ENCODE results near the gene GAP43. TPM values are rescaled to one million over a fixed set of nuclear protein-coding genes. Genes with fewer than 3 reads are reported as not detected.

GAP43 gene
- total RNA-seq, 2 donors from 2014 or later = 0.60 to 0.76 TPM

DNA sequence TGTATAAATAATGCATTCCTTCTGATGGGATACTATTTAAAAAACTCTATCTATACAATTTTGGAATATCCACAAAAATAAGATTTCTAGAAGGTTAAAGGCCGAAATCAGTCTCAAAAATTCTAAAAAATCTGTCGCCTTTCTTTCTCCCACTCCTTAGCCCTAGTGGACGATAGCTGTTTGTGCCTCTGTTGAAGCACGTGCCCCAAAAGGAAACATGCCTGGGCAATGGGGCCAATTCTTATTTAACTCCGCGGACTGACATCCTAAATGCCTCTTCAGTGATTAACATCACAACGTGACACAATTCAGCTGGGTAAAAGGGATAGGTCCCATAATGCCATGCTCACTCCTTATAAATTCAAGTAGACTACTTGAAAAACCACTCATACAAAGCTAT is 65.1 kb downstream of the GAP43 start:
- intact Hi-C loops (cut with DNase I) = no loop called here
- no peak for DNase-seq (ENCODE audit: low spot score)

DNA sequence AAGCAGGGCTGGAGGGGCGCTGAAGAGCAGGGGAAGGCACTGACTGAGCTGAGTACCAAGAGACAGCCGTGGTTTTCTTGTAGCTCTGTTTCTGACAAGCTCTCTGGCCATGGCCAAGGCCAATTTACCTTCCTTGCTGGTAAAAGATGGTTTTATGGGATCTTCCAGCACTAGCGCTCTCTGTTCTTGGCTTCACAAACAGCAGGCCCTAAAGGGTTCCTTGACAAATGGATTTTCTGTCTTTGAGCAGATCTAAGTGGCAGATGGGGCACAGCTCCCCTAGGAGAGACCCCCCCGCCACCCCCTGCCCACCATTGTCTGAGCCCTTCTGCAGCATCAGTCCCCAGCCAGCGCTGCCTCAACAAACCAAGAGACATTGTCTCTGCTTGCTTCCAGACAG is 66.6 kb downstream of the GAP43 start:
- no peak for DNase-seq (ENCODE audit: low spot score)
- intact Hi-C loops (cut with DNase I) = loop anchor here (5.0 to 10.0 kb wide), 2 partner anchors 95 to 473 kb away; no protein-coding TSS in a partner anchor

GRCh38 chr3:115691964-115692363 is 68.7 kb downstream of the GAP43 start:
- intact Hi-C loops (cut with DNase I) = loop anchor here (5.0 to 10.0 kb wide), 2 partner anchors 93 to 475 kb away; no protein-coding TSS in a partner anchor
- DNase-seq (ENCODE audit: low spot score) = no peak

DNA sequence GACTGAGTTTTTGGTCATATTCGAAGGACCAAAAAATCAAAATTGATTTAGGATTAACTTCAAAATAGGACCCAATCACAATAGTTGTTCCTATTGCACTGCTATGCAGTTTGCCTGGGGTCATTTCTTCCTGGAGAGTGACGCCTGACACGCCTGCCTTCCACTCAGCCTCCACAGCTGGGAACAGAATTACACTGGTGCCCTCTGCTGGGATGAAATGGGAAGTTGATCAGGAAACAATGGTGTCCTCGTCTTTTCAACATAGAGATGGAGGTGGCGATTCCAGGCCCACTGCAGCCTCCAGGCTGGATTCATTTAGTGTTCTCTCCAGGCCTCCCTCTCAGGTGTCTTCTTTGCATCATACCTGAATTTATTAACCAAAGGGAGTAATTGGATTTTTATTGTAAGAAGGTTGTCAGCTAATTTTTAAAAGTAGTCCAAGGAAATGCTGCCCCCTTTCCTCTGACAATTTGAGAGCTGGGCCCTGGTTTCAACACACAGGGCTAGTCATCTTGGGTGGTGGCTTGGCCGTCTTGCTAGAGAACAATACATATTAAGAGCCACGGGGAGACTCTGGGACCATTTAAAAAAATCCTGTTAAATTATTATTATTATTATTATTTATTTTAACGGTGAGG is 69.7 kb downstream of the GAP43 start:
- peak; percentile 85 for DNase-seq (ENCODE audit: low spot score)
- intact Hi-C loops (cut with DNase I) = loop anchor here (5.0 to 10.0 kb wide), 2 partner anchors 92 to 476 kb away; no protein-coding TSS in a partner anchor

DNA sequence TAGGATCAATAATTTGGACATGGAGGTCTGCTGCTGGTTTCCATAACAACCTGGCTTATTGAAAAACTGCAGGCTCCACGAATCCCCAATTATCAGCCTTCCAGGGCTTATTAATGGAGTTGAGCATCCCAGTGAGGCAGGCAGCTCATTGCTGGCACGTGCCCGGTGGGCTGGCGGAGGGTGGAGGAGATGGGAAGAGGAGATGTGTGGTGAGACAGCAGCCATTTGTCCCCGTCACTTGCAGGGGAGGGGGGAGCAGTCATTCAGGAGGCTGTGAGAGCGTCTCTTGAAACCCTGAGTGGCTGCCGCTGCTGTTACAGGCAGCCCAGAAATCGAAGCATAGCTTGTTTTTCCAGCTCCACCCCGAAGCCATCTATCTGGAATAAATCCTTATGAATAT is 70.6 kb downstream of the GAP43 start:
- peak; percentile 61 for DNase-seq (ENCODE audit: low spot score)
- intact Hi-C loops (cut with DNase I) = loop anchor here (2.0 to 10.0 kb wide), 3 partner anchors 91 to 477 kb away; no protein-coding TSS in a partner anchor

DNA sequence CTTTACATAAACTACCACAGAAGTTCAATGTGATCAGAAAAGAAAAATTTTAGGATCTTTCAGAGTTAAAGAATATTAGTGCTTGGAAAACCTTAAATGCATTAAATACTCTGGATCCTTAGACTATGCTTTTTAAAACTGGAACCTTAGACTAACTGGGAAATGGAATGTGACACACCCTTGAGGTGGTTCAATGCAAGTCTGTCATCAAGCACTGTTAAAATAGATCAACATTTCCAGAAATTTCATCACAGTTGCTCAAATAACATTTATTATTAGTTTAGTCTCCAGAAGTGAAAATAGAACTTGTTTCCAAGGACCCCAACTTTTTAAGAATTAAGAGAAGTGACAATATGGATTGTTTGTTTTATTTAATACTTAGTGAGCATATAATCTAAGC is 71.8 kb downstream of the GAP43 start:
- DNase-seq (ENCODE audit: low spot score) = no peak
- intact Hi-C loops (cut with DNase I) = loop anchor here in 1 of 2 donors (2.0 to 10.0 kb wide), 2 partner anchors 90 to 474 kb away; no protein-coding TSS in a partner anchor

- DNase-seq (ENCODE audit: low spot score) = no peak
- intact Hi-C loops (cut with DNase I) = loop anchor here in 1 of 2 donors (10.0 kb wide), 1 partner anchor 87 kb away; no protein-coding TSS in a partner anchor
Observed at GRCh38 chr3:115697263-115698053, 74.1 kb downstream of the GAP43 start.

- DNase-seq (ENCODE audit: low spot score) = no peak
- intact Hi-C loops (cut with DNase I) = loop anchor here in 1 of 2 donors (10.0 kb wide), 1 partner anchor 86 kb away; no protein-coding TSS in a partner anchor
Observed at GRCh38 chr3:115698851-115699591, 75.7 kb downstream of the GAP43 start.

DNA sequence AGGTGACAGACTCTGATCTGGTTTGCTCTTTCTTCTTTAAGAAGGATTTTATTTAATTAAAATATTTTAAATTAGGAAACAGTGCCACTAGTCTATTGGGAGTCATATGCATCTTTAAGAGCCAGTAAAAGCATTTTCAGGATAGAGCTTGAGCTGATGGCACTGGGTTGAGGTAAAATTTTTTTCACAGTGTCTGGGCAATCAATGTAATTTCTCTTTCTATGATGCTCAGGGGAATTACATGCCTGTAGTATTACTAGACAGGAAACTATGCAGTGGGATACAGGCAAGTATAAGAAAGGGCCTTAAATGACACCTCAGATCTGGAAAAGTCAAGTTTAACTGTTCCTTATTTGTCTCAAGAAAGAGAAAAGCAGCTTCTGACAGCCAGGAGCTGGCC is 76.4 kb downstream of the GAP43 start:
- no peak for DNase-seq (ENCODE audit: low spot score)
- intact Hi-C loops (cut with DNase I) = loop anchor here in 1 of 2 donors (10.0 kb wide), 1 partner anchor 85 kb away; no protein-coding TSS in a partner anchor

DNA sequence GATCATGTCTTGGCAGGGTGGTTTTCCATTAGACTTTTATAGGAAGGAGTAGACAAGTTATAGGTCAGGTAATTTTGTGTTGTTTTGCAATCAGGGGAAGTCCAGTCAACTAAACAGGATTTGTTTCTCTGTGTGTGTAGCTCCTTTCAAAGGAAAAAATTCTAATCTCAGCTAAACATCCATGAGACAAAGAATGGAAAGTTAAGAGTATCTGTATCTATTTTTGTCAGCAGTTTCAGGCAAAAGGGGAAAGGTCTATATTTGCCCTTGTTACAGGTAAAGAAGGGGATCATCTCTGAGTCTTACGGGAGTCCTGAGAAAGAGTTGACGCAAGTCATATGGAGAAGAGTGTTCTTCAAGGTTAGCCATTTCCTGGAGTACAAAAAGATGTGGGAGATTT is 79.3 kb downstream of the GAP43 start:
- no peak for DNase-seq (ENCODE audit: low spot score)
- intact Hi-C loops (cut with DNase I) = no loop called here

- DNase-seq (ENCODE audit: low spot score) = no peak
- intact Hi-C loops (cut with DNase I) = no loop called here
Observed at GRCh38 chr3:115704661-115705338, 81.5 kb downstream of the GAP43 start.

DNA sequence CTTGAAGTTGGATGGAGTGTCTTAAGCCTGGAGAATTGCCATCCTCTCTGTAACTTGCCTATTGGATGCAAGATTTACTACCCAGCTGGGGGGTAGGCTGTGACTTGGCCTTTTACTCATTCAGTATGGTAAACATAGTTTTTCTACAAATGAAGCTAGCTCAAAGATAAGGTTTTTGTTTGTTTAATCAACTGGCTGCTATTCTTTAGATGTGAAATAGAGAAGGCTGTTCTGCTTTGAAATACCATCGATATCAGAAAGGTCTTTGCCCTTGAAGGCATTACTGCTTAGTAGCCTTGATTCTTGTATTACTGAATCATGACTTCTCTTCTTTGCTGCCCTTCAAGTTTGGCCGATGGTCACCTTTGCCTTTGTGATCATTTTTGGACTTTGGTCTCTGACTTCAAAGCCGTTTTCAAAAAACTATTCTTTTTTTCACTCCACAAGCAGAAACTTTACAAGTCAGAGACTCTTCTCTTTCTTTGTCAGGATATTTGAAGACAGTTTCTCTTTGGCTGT is 83.1 kb downstream of the GAP43 start:
- DNase-seq (ENCODE audit: low spot score) = no peak
- intact Hi-C loops (cut with DNase I) = no loop called here

- intact Hi-C loops (cut with DNase I) = no loop called here
- DNase-seq (ENCODE audit: low spot score) = no peak
Observed at GRCh38 chr3:115708540-115708939, 85.2 kb downstream of the GAP43 start.

DNA sequence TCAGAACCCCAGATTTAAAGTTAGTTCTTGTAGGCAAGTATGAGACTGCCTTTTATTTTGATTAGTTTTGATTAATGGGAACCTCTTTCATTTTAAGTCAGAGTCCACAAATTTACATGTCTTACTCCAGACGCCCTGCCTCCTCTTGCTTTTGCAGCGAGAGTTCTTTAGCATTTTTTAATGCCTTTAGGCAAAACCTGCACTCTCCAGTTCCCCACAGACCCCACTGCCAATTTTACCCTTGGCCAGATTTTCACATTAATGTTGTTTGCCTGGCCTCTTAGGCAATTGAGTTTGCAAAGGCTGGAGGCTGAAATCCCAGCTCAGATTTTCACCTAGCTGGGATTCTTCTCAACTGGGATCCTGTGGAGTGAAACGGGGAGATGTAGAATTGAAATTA is 85.8 kb downstream of the GAP43 start:
- no peak for DNase-seq (ENCODE audit: low spot score)
- intact Hi-C loops (cut with DNase I) = no loop called here

- intact Hi-C loops (cut with DNase I) = no loop called here
- no peak for DNase-seq (ENCODE audit: low spot score)
Observed at GRCh38 chr3:115709931-115710330, 86.6 kb downstream of the GAP43 start.

DNA sequence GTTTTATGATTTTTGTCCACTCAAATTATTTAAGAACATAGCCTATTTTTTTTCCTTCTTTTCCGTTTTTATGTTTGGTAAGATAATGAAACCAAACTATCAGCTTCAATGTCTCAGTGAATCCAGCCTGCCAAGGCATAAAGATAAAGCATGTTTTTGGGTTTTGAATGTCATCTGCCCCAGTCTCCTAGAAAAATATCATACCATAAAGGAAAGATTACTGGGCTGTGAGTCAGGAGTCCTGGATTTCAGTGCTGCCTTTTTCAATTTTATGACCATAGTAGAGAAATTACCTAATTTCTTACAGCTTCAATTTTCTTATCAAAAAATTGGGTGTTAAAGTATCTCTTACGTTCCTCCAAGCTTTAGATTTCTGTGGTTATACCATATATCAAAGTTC is 87.5 kb downstream of the GAP43 start:
- intact Hi-C loops (cut with DNase I) = no loop called here
- no peak for DNase-seq (ENCODE audit: low spot score)

DNA sequence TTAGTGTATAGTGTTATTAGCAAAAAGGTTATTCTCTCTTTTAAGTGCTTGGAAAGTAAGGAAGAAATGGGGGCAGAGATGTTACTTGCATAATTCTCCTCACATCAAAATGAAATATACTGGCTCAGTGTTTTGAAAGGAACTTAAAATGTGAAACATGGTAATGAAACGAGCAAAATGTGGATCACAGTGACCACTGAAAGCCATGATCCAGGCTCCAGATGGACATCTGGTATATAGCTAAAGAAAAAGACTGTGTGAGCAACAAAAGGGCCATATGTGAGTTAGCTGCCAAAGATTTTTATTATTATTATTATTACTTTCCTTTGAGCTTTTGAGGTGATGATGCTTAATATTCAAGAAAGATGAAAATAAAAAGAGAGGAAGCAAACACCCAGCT is 89.6 kb downstream of the GAP43 start:
- DNase-seq (ENCODE audit: low spot score) = no peak
- intact Hi-C loops (cut with DNase I) = no loop called here

DNA sequence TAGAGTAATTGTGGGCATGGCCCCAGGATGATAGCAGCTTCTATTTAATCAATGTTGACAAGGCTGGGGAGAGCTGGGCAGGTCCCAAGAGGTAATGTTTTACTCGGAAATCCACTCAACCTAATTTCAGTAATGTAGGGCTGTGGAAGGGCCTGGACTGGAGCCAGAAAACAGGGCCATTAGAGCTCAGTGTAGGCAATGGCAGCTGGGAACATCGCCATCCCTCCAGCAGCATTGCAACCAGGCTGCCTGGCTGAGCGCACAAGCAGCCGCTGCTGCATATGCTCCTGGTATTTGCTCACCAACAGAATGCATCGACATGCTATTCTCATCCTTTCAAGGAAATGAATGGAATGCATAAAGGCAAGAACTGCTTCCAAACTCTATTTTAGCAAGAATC is 90.0 kb downstream of the GAP43 start:
- intact Hi-C loops (cut with DNase I) = no loop called here

DNA sequence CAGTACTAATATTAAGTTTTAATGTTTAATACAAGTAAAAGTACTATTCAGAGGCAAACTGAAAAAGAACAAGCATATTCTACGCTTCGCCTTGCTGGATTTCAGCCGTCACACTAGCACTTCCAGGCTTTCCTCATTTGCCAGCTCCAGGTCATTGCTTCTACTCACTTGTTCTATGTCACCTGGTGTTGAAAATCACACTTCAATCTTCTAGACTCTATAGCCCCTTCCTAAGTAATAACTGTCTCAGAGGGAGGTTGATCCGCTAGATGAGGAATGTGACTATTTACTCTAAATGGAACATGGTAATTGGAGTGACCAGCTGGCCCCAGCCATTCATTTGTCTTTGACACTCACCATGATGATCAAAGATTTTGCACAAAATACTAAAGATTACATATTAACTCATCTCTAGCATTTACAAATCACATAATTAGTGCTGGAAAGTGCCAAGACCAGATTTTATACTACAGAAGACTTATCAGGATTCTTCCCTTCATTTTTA is 92.0 kb downstream of the GAP43 start:
- intact Hi-C loops (cut with DNase I) = no loop called here
- no peak for DNase-seq (ENCODE audit: low spot score)

More for the DNA sequence above, 90.0 kb downstream of the GAP43 start:
- no peak for DNase-seq (ENCODE audit: low spot score)
